ENCODE results near the gene NR2F1-AS1. TPM values are rescaled to one million over a fixed set of nuclear protein-coding genes. Genes with fewer than 3 reads are reported as not detected.

Gene NR2F1-AS1
- total RNA-seq, 1 experiment from 2014 or later = not detected

GRCh38 chr5:93403141-93403928 lies 177.7 kb downstream of the NR2F1-AS1 start:
- H3K9me3 Mint-ChIP-seq (ENCODE audit: unreplicated experiment) = no peaks in the 10 kb centered on the region
- CTCF ChIA-PET = no interaction called here
- no peak overlapping the region for H3K4me3 Mint-ChIP-seq (ENCODE audit: unreplicated experiment)
- H3K27ac Mint-ChIP-seq (ENCODE audit: unreplicated experiment) = no peak overlapping the region
- no peak overlapping the region for H3K4me3 ChIP-seq (ENCODE audit: low read depth, low read length)
- BruUV-seq (replicated peaks) = no TSS peak
- DNase-seq = no peak
- H3K27me3 Mint-ChIP-seq (ENCODE audit: insufficient read depth, unreplicated experiment) = no peaks in the 10 kb centered on the region
- H3K4me1 Mint-ChIP-seq (ENCODE audit: low read depth, unreplicated experiment) = no peaks in the 10 kb centered on the region
- no peaks in the 10 kb centered on the region for H3K36me3 Mint-ChIP-seq (ENCODE audit: insufficient read depth, unreplicated experiment)
- intact Hi-C loops (cut with micrococcal nuclease; ENCODE audit: unreplicated experiment) = loop anchor here (10.0 kb wide), 1 partner anchor 401 kb away; no protein-coding TSS in a partner anchor
- H3K9me3 ChIP-seq = no peaks in the 10 kb centered on the region
- H3K4me1 ChIP-seq = no peaks in the 10 kb centered on the region
- H3K27me3 ChIP-seq (replicated peaks; ENCODE audit: control insufficient read depth, insufficient read depth, low read length) = no peaks in the 10 kb centered on the region
- TF ChIP-seq CTCF (IDR thresholded peaks at IDR 0.05; ENCODE audit: insufficient read depth in 1 of 2, low read depth in 1 of 2, low read length in 1 of 2, severe bottlenecking in 1 of 2, unreplicated experiment in 1 of 2) = no peak
- H3K36me3 ChIP-seq (ENCODE audit: control insufficient read depth, insufficient read depth, low read length) = no peaks in the 10 kb centered on the region
- POLR2A ChIA-PET = no interaction called here

GRCh38 chr5:93402451-93402850 lies 178.6 kb downstream of the NR2F1-AS1 start:
- no peaks in the 10 kb centered on the region for H3K4me1 ChIP-seq
- Mint-ChIP-seq H3K27ac (ENCODE audit: unreplicated experiment) (no peak overlapping the region), H3K9me3 (ENCODE audit: unreplicated experiment) (no peaks in the 10 kb centered on the region), H3K4me3 (ENCODE audit: unreplicated experiment) (no peak overlapping the region), H3K36me3 (ENCODE audit: insufficient read depth, unreplicated experiment) (no peaks in the 10 kb centered on the region), H3K27me3 (ENCODE audit: insufficient read depth, unreplicated experiment) (no peaks in the 10 kb centered on the region), H3K4me1 (ENCODE audit: low read depth, unreplicated experiment) (no peaks in the 10 kb centered on the region)
- intact Hi-C loops (cut with micrococcal nuclease; ENCODE audit: unreplicated experiment) = loop anchor here (10.0 kb wide), 1 partner anchor 402 kb away; no protein-coding TSS in a partner anchor
- ChIA-PET CTCF (no interaction called here), POLR2A (no interaction called here)
- DNase-seq = no peak
- TF ChIP-seq CTCF (IDR thresholded peaks at IDR 0.05; ENCODE audit: insufficient read depth in 1 of 2, low read depth in 1 of 2, low read length in 1 of 2, severe bottlenecking in 1 of 2, unreplicated experiment in 1 of 2) = no peak
- no peaks in the 10 kb centered on the region for H3K9me3 ChIP-seq
- no peaks in the 10 kb centered on the region for H3K27me3 ChIP-seq (replicated peaks; ENCODE audit: control insufficient read depth, insufficient read depth, low read length)
- no peaks in the 10 kb centered on the region for H3K36me3 ChIP-seq (ENCODE audit: control insufficient read depth, insufficient read depth, low read length)
- no peak overlapping the region for H3K4me3 ChIP-seq (ENCODE audit: low read depth, low read length)
- BruUV-seq (replicated peaks) = no TSS peak

DNA sequence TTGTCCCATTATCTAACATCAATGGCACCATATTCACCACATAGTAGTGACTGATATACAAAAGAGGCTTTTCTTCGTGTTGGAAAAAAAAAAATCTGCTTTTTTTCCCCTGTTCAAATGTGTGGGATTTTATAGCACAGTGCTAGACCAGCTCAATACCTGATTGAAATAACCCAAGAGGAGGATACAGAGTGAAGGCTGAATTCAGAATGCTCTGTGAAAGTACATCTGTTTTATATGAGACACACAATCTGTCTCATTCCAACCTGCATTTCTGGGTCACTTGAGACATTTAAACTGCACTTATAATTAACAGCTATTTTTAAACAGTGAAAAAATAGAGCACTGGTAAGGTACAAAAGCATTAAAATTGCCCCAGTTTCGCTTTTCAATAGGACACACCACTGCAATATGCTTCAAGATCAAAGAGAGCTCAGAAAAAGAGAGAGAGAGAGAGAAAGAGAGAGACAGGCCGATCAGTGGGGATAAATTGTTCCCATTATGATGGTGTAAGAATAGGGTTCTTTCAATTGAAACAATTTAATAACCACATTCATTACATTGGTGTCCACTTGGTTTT lies 179.3 kb downstream of the NR2F1-AS1 start:
- no peaks in the 10 kb centered on the region for H3K27me3 ChIP-seq (replicated peaks; ENCODE audit: control insufficient read depth, insufficient read depth, low read length)
- Mint-ChIP-seq H3K4me1 (ENCODE audit: low read depth, unreplicated experiment) (no peaks in the 10 kb centered on the region), H3K9me3 (ENCODE audit: unreplicated experiment) (peaks cover under 1% of the 10 kb centered on the region), H3K27me3 (ENCODE audit: insufficient read depth, unreplicated experiment) (no peaks in the 10 kb centered on the region), H3K4me3 (ENCODE audit: unreplicated experiment) (no peak overlapping the region), H3K27ac (ENCODE audit: unreplicated experiment) (no peak overlapping the region), H3K36me3 (ENCODE audit: insufficient read depth, unreplicated experiment) (no peaks in the 10 kb centered on the region)
- POLR2A ChIA-PET = no interaction called here
- H3K36me3 ChIP-seq (ENCODE audit: control insufficient read depth, insufficient read depth, low read length) = no peaks in the 10 kb centered on the region
- no peaks in the 10 kb centered on the region for H3K9me3 ChIP-seq
- intact Hi-C loops (cut with micrococcal nuclease; ENCODE audit: unreplicated experiment) = loop anchor here (10.0 kb wide), 1 partner anchor 403 kb away; no protein-coding TSS in a partner anchor
- BruUV-seq (replicated peaks) = no TSS peak
- no peak for DNase-seq
- H3K4me1 ChIP-seq = no peaks in the 10 kb centered on the region
- no peak overlapping the region for H3K4me3 ChIP-seq (ENCODE audit: low read depth, low read length)
- no peak for TF ChIP-seq CTCF (IDR thresholded peaks at IDR 0.05; ENCODE audit: insufficient read depth in 1 of 2, low read depth in 1 of 2, low read length in 1 of 2, severe bottlenecking in 1 of 2, unreplicated experiment in 1 of 2)
- CTCF ChIA-PET = no interaction called here

All from Caco-2 (cell line).